ENCODE data around the gene SHISA9. TPM values are rescaled to one million over a fixed set of nuclear protein-coding genes. Genes with fewer than 3 reads are reported as not detected.

The SHISA9 gene
- total and polyA plus RNA-seq, 7 donors = under 0.01 to 8.6 (median 3.1) TPM

DNA sequence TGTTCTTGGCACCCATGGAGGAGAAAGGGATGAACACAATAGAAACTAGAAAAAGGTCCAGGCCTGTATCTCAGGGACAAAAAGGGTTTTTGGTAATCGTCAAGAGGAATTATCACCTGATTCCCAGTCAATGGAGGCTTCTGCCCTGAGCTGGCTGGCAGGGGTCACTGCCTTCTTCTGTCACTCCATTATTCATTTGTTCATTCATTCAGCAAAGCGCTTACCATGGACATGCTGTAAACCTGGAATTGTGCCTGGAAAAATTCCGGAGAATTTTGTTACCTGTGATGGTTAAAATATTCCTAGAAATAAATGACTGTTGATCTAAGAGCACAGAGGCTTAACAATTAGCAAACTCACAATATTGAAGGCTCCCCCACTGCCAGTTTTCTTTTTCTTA, 212.3 kb downstream of the SHISA9 start:
- TF ChIP-seq EP300 (IDR thresholded peaks at IDR 0.05) (no peak), CTCF (IDR thresholded peaks at IDR 0.05) (no peak), POLR2AphosphoS5 (IDR thresholded peaks at IDR 0.05) (no peak), POLR2A (IDR thresholded peaks at IDR 0.05) (no peak)
- Histone ChIP-seq H3K9me3 (no peaks in the 10 kb centered on the region), H3K27ac (no peak overlapping the region), H3K4me1 (no peaks in the 10 kb centered on the region), H3K4me3 (no peak overlapping the region), H3K27me3 (no peaks in the 10 kb centered on the region), H3K36me3 (no peaks in the 10 kb centered on the region)
- 90 to 93% methylated on average over 3 of the region's 3 CpGs for WGBS, 2 donors
- no peak for DNase-seq
- intact Hi-C loops (cut with DNase I) = no loop called here

- WGBS, 2 donors = 77 to 95% methylated on average over 5 of the region's 5 CpGs
- DNase-seq = no peak
- no peak for TF ChIP-seq CTCF (IDR thresholded peaks at IDR 0.05)
- TF ChIP-seq POLR2A (IDR thresholded peaks at IDR 0.05) = no peak
- no peak for TF ChIP-seq POLR2AphosphoS5 (IDR thresholded peaks at IDR 0.05)
- TF ChIP-seq EP300 (IDR thresholded peaks at IDR 0.05) = no peak
- no peak overlapping the region for H3K27ac ChIP-seq
- no peaks in the 10 kb centered on the region for H3K27me3 ChIP-seq
- H3K9me3 ChIP-seq = no peaks in the 10 kb centered on the region
- intact Hi-C loops (cut with DNase I) = no loop called here
- no peak overlapping the region for H3K4me3 ChIP-seq
- H3K4me1 ChIP-seq = no peaks in the 10 kb centered on the region
- H3K36me3 ChIP-seq = no peaks in the 10 kb centered on the region
These were observed 216.7 kb downstream of the SHISA9 start for GRCh38 chr16:13118091-13118490.

DNA sequence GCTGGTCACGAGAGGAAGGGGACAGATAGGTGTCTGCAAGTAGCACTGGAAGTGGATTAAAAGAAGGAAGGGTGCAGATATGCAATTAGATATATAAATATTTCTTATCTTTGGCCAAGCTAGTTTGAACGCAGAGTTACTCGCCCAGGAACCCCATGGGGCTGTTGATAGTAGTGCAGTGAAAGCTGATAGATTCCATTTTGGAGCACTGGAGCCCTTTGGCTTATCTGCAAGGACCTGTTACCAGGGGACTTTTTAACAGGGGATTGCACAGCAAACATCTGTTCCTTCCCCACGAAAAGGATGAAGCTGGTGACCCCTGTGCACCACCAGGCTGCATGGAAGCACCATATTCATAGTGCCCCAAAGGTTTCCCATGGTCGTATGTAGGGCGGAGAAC, 218.7 kb downstream of the SHISA9 start:
- Histone ChIP-seq H3K4me1 (no peaks in the 10 kb centered on the region), H3K36me3 (no peaks in the 10 kb centered on the region), H3K27ac (no peak overlapping the region), H3K4me3 (no peak overlapping the region), H3K9me3 (no peaks in the 10 kb centered on the region), H3K27me3 (no peaks in the 10 kb centered on the region)
- 56 to 57% methylated on average over 6 of the region's 6 CpGs for WGBS, 2 donors
- TF ChIP-seq POLR2AphosphoS5 (IDR thresholded peaks at IDR 0.05) (no peak), POLR2A (IDR thresholded peaks at IDR 0.05) (no peak), CTCF (IDR thresholded peaks at IDR 0.05) (no peak), EP300 (IDR thresholded peaks at IDR 0.05) (no peak)
- no peak for DNase-seq
- intact Hi-C loops (cut with DNase I) = no loop called here

DNA sequence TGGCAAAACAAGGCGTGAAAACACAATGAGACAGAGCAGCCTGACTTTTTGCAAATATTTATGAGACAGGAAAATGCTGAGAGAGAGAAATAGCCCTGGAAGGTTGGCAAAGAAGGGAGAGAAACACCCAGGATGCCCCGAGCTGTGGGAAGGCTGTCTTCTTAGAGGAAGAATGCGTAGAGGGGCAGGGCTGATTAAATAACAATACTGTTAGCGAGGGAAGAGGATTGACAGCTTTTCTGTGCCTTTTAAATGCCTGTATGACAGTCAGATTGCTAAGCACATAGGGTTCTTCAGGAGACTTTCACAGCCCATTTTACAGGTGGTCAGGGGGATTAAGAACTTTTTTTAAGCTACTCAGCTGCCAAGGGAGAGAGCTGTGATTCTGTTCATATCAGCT, 219.2 kb downstream of the SHISA9 start:
- intact Hi-C loops (cut with DNase I) = no loop called here
- no peaks in the 10 kb centered on the region for H3K36me3 ChIP-seq
- no peak overlapping the region for H3K27ac ChIP-seq
- no peaks in the 10 kb centered on the region for H3K27me3 ChIP-seq
- WGBS, 2 donors = 51 to 56% methylated on average over 4 of the region's 4 CpGs
- no peak for DNase-seq
- H3K4me1 ChIP-seq = no peaks in the 10 kb centered on the region
- TF ChIP-seq CTCF (IDR thresholded peaks at IDR 0.05) (no peak), POLR2A (IDR thresholded peaks at IDR 0.05) (no peak), POLR2AphosphoS5 (IDR thresholded peaks at IDR 0.05) (no peak), EP300 (IDR thresholded peaks at IDR 0.05) (no peak)
- H3K4me3 ChIP-seq = no peak overlapping the region
- H3K9me3 ChIP-seq = no peaks in the 10 kb centered on the region

GRCh38 chr16:13123991-13124390, 222.6 kb downstream of the SHISA9 start:
- WGBS, 2 donors = 94 to 95% methylated on average over 3 of the region's 3 CpGs
- Histone ChIP-seq H3K27ac (no peak overlapping the region), H3K9me3 (peaks cover 0 to 5% (median 1%) of the 10 kb centered on the region in 4 donors), H3K36me3 (no peaks in the 10 kb centered on the region), H3K4me3 (no peak overlapping the region), H3K27me3 (no peaks in the 10 kb centered on the region), H3K4me1 (no peaks in the 10 kb centered on the region)
- intact Hi-C loops (cut with DNase I) = no loop called here
- TF ChIP-seq POLR2AphosphoS5 (IDR thresholded peaks at IDR 0.05) (no peak), POLR2A (IDR thresholded peaks at IDR 0.05) (no peak)
- no peak for DNase-seq
